ENCODE results near the gene POLR2F. TPM values are rescaled to one million over a fixed set of nuclear protein-coding genes. Genes with fewer than 3 reads are reported as not detected.
A peak's percentile ranks its signal among the peaks of the same experiment; 100 is the strongest.

Gene POLR2F
- total and polyA plus RNA-seq, 12 donors: 62.4 to 200 (median 79.4) TPM

GRCh38 chr22:37985751-37986281, 32.3 kb downstream of the POLR2F start:
- H3K4me3 ChIP-seq: no peak overlapping the region
- peaks cover 0 to 19% (median 2%) of the 10 kb centered on the region in 9 donors for H3K4me1 ChIP-seq
- DNase-seq: no peak
- intact Hi-C loops (cut with DNase I): no loop called here
- no peak for TF ChIP-seq CTCF (IDR thresholded peaks at IDR 0.05)
- no peaks in the 10 kb centered on the region for H3K9me3 ChIP-seq
- H3K36me3 ChIP-seq: peaks cover 0 to 15% (median 0%) of the 10 kb centered on the region in 9 donors
- no peak overlapping the region for H3K27ac ChIP-seq
- no peak for ATAC-seq
- H3K27me3 ChIP-seq: no peaks in the 10 kb centered on the region
- WGBS, 2 donors: 88 to 92% methylated on average over 27 of the region's 27 CpGs

GRCh38 chr22:37986371-37986770, 32.9 kb downstream of the POLR2F start:
- H3K36me3 ChIP-seq: peaks cover 0 to 15% (median 0%) of the 10 kb centered on the region in 9 donors
- H3K4me3 ChIP-seq: no peak overlapping the region
- no peak for DNase-seq
- TF ChIP-seq CTCF (IDR thresholded peaks at IDR 0.05): no peak
- no peaks in the 10 kb centered on the region for H3K27me3 ChIP-seq
- WGBS, 2 donors: 86 to 91% methylated on average over 6 to 7 of the region's 7 CpGs
- no peak overlapping the region for H3K27ac ChIP-seq
- peaks cover 0 to 13% (median 0%) of the 10 kb centered on the region in 9 donors for H3K4me1 ChIP-seq
- no peak for ATAC-seq
- intact Hi-C loops (cut with DNase I): no loop called here
- no peaks in the 10 kb centered on the region for H3K9me3 ChIP-seq

GRCh38 chr22:37989146-37990045, 35.9 kb downstream of the POLR2F start:
- Histone ChIP-seq H3K4me1 (peaks cover 0 to 10% (median 0%) of the 10 kb centered on the region in 9 donors), H3K27me3 (no peaks in the 10 kb centered on the region), H3K9me3 (no peaks in the 10 kb centered on the region), H3K27ac (no peak overlapping the region), H3K36me3 (peaks cover 0 to 15% (median 0%) of the 10 kb centered on the region in 9 donors), H3K4me3 (no peak overlapping the region)
- DNase-seq: no peak
- peak in 2 of 8 donors; percentile 10 to 25 for ATAC-seq
- no peak for TF ChIP-seq CTCF (IDR thresholded peaks at IDR 0.05)
- intact Hi-C loops (cut with DNase I): no loop called here
- 87 to 94% methylated on average over 14 of the region's 14 CpGs for WGBS, 2 donors

GRCh38 chr22:37990301-37990700, 36.8 kb downstream of the POLR2F start:
- DNase-seq (peak; percentile 19 to 53), ATAC-seq (peak in 4 of 8 donors; percentile 22 to 53 (median 43))
- intact Hi-C loops (cut with DNase I): no loop called here
- Histone ChIP-seq H3K27me3 (no peaks in the 10 kb centered on the region), H3K36me3 (peaks cover 0 to 15% (median 0%) of the 10 kb centered on the region in 9 donors), H3K4me1 (peaks cover 0 to 10% (median 0%) of the 10 kb centered on the region in 9 donors), H3K4me3 (no peak overlapping the region), H3K27ac (no peak overlapping the region), H3K9me3 (no peaks in the 10 kb centered on the region)
- 49 to 60% methylated on average over 5 of the region's 5 CpGs for WGBS, 2 donors
- no peak for TF ChIP-seq CTCF (IDR thresholded peaks at IDR 0.05)
